GM19438 (cell line): Measurements from ENCODE around the gene IKBKG.
"Not testable (repeated sequence)": the region's sequence is repeated elsewhere in the genome, so short reads cannot be mapped to it uniquely, and the experiment has no call there.

ENCODE experiments used
- ATAC-seq: cut with Tn5 transposase; IDR thresholded peaks from one replicate; pipeline ENCODE4 v1.9.1; 2021; ENCODE audit warnings: low read depth; ENCODE audit not compliant: unreplicated experiment

IKBKG gene

GRCh38 chrX:154602226-154602625 lies 54.8 kb downstream of the IKBKG start:
- ATAC-seq, result no peak

- ATAC-seq, result no peak
These were observed 55.5 kb downstream of the IKBKG start for GRCh38 chrX:154602766-154603437.

GRCh38 chrX:154603438-154604430 lies 56.3 kb downstream of the IKBKG start:
- no peak for ATAC-seq

GRCh38 chrX:154605566-154605965 lies 58.1 kb downstream of the IKBKG start:
- no peak for ATAC-seq

- ATAC-seq, result no peak
These were observed 60.0 kb downstream of the IKBKG start for GRCh38 chrX:154607370-154607769.

- ATAC-seq, result not testable (repeated sequence)
These were observed 60.6 kb downstream of the IKBKG start for GRCh38 chrX:154607976-154608375.

- ATAC-seq, result not testable (repeated sequence)
These were observed 61.4 kb downstream of the IKBKG start for GRCh38 chrX:154608823-154609222.

GRCh38 chrX:154611146-154611545 lies 63.7 kb downstream of the IKBKG start:
- not testable (repeated sequence) for ATAC-seq

GRCh38 chrX:154613586-154613985 lies 66.2 kb downstream of the IKBKG start:
- ATAC-seq, result not testable (repeated sequence)
